Calu3 (cell line): Measurements from ENCODE around the gene SLC35A5. TPM values are rescaled to one million over a fixed set of nuclear protein-coding genes. Genes with fewer than 3 reads are reported as not detected.

Experiments
- BruUV-seq: library from RNA; stranded (reverse); fragments of 400-500 nt; replicated peaks from 2 replicates; lab custom pipeline; 2021; lab: Mats Ljungman, UMichigan
- CTCF ChIA-PET: fragments of 300-600 bp; sonication (Branson Sonifier 250); formaldehyde crosslinking; loops from one replicate; lab custom pipeline; 2022; ENCODE audit warnings: antibody characterized with exemption; lab: Charles Lee
- DNase-seq: peaks from one replicate; pipeline ENCODE4 v3.0.0; 2022
- H3K27ac Mint-ChIP-seq: one replicate; pipeline ENCODE4 v1.8.0; 2022; ENCODE audit warnings: mixed read lengths; ENCODE audit not compliant: unreplicated experiment
- H3K27me3 Mint-ChIP-seq: one replicate; pipeline ENCODE4 v1.8.0; 2022; ENCODE audit warnings: mixed read lengths; ENCODE audit not compliant: unreplicated experiment
- H3K36me3 Mint-ChIP-seq: one replicate; pipeline ENCODE4 v1.8.0; 2022; ENCODE audit warnings: mild to moderate bottlenecking, moderate library complexity, mixed read lengths; ENCODE audit not compliant: insufficient read depth, unreplicated experiment
- H3K4me1 Mint-ChIP-seq: one replicate; pipeline ENCODE4 v1.8.0; 2022; ENCODE audit warnings: mild to moderate bottlenecking, low read depth, mixed read lengths; ENCODE audit not compliant: unreplicated experiment
- H3K4me3 Mint-ChIP-seq: one replicate; pipeline ENCODE4 v1.8.0; 2022; ENCODE audit warnings: mild to moderate bottlenecking, low read depth, moderate library complexity, mixed read lengths; ENCODE audit not compliant: unreplicated experiment
- H3K9me3 Mint-ChIP-seq: one replicate; pipeline ENCODE4 v1.8.0; 2022; ENCODE audit warnings: low read depth, mixed read lengths; ENCODE audit not compliant: unreplicated experiment
- CTCF ChIP-seq: fragments of 200-600 bp; IDR thresholded peaks from one replicate; pipeline ENCODE4 v1.8.0; 2022; ENCODE audit warnings: antibody characterized with exemption; ENCODE audit not compliant: unreplicated experiment
- intact Hi-C: fragments of 100-400 bp; cut with micrococcal nuclease; formaldehyde crosslinking; loops from one replicate; pipeline ENCODE4 v1.10.0; 2022; ENCODE audit not compliant: unreplicated experiment
- total RNA-seq: library from RNA; stranded (reverse); gene quantifications from 2 replicates; pipeline ENCODE4 v1.2.3, GENCODE V29; 2022

SLC35A5 gene
- total RNA-seq, 1 experiment from 2014 or later, result 21.7 TPM

GRCh38 chr3:112597945-112598344 lies 36.1 kb downstream of the SLC35A5 start:
- Mint-ChIP-seq H3K4me3 (no peak overlapping the region), H3K27me3 (no peaks in the 10 kb centered on the region), H3K27ac (no peak overlapping the region), H3K4me1 (no peaks in the 10 kb centered on the region), H3K36me3 (no peaks in the 10 kb centered on the region), H3K9me3 (no peaks in the 10 kb centered on the region)
- intact Hi-C loops, result no loop called here
- CTCF ChIA-PET, result no interaction called here
- DNase-seq, result no peak
- TF ChIP-seq CTCF, result no peak
- no TSS peak for BruUV-seq

GRCh38 chr3:112598731-112599130 lies 36.9 kb downstream of the SLC35A5 start:
- H3K9me3 Mint-ChIP-seq, result no peaks in the 10 kb centered on the region
- H3K27me3 Mint-ChIP-seq, result no peaks in the 10 kb centered on the region
- no peak for TF ChIP-seq CTCF
- intact Hi-C loops, result no loop called here
- H3K27ac Mint-ChIP-seq, result no peak overlapping the region
- CTCF ChIA-PET, result no interaction called here
- no peaks in the 10 kb centered on the region for H3K36me3 Mint-ChIP-seq
- H3K4me3 Mint-ChIP-seq, result no peak overlapping the region
- H3K4me1 Mint-ChIP-seq, result no peaks in the 10 kb centered on the region
- BruUV-seq, result no TSS peak
- no peak for DNase-seq

- BruUV-seq, result no TSS peak
- H3K27ac Mint-ChIP-seq, result no peak overlapping the region
- no peak for TF ChIP-seq CTCF
Observed at GRCh38 chr3:112602217-112602838, 40.5 kb downstream of the SLC35A5 start.

GRCh38 chr3:112604536-112604935 lies 42.7 kb downstream of the SLC35A5 start:
- no peak for DNase-seq
- Mint-ChIP-seq H3K27me3 (no peaks in the 10 kb centered on the region), H3K36me3 (no peaks in the 10 kb centered on the region), H3K27ac (no peak overlapping the region), H3K4me1 (no peaks in the 10 kb centered on the region), H3K9me3 (no peaks in the 10 kb centered on the region), H3K4me3 (no peak overlapping the region)
- no TSS peak for BruUV-seq
- intact Hi-C loops, result no loop called here
- CTCF ChIA-PET, result interaction anchor here (0.6 to 1.2 kb wide), 2 partner anchors 33 to 660 kb away, joined by 4 read pairs; no protein-coding TSS in a partner anchor
- TF ChIP-seq CTCF, result no peak

More at GRCh38 chr3:112602217-112602838, 40.5 kb downstream of the SLC35A5 start:
- no peaks in the 10 kb centered on the region for H3K9me3 Mint-ChIP-seq
- no peaks in the 10 kb centered on the region for H3K4me1 Mint-ChIP-seq
- no peak for DNase-seq
- no peaks in the 10 kb centered on the region for H3K27me3 Mint-ChIP-seq
- intact Hi-C loops, result no loop called here
- H3K4me3 Mint-ChIP-seq, result no peak overlapping the region
- H3K36me3 Mint-ChIP-seq, result no peaks in the 10 kb centered on the region
- CTCF ChIA-PET, result interaction anchor here (1.0 kb wide), 1 partner anchor 42 kb away, joined by 3 read pairs; no protein-coding TSS in a partner anchor
